ENCODE results near the gene STARD3. TPM values are rescaled to one million over a fixed set of nuclear protein-coding genes. Genes with fewer than 3 reads are reported as not detected.
"Not testable (repeated sequence)": the region's sequence is repeated elsewhere in the genome, so short reads cannot be mapped to it uniquely, and the experiment has no call there.

The STARD3 gene
- polyA plus RNA-seq (2014; cell fraction: cytosol; rRNA removed), result 43.9 and 56.0 TPM in 2 replicates
- polyA plus RNA-seq (2014; cell fraction: nucleus; rRNA removed), result 112 and 125 TPM in 2 replicates

DNA sequence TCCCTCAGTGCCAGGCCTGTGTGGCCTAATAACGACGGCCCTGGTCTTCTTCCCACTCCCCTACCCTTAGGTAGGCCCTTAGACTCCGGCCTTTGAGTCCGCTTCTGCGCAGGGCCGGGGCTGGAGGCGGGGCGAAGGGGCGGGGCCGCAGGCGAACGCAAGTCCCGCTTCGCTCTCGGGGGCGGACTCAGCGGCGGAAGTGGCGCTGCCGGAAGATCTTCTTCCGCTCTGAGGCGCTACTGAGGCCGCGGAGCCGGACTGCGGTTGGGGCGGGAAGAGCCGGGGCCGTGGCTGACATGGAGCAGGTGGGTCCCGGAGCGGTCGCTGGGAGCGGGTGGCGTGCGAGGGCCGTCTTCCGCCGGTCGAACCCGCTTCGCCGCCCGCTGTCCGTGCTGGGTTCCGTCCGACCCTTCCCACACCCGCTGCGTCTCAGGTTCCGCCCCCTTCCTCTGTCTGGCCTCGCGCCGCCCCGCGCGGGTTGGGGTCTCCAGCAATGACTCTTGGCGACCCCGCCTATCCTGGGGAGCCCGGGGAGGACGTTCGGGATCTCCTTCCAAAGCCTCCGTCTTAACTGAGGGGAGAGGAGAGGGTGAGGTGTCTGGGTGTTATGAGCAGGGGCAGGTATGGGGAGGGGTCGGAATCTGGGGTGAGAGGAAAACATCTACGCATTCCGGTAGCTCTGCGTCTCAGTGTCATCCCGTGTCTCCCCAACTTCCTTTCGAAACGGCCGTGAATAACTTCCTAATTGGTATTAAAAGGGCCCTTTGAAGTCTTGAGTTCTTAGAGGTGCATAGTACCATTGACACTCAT lies at the start of gene STARD3:
Gene STARD3 (plus strand): TSS at position 218 of the 810 bp plus-strand sequence. CDS start 16,388 bp downstream, outside the sequence.
- peak; percentile 86 for DNase-seq (ENCODE audit: low spot score)

DNA sequence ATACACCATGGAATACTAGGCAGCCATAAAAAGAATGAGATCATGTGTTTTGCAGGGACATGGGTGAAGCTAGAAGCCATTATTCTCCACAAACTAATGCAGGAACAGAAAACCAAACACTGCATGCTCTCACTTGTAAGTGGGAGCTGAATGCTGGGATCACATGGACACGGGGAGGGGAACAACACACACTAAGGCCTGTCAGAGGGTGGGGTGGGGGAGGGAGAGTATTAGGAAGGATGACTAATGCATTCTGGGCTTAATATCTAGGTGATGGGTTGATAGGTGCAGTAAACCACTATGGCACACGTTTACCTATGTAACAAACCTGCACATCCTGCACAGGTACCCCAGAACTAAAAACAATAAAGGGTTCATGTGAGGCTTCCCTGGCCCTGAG lies 46.8 kb upstream of the STARD3 start:
- DNase-seq (ENCODE audit: low spot score), result not testable (repeated sequence)

DNA sequence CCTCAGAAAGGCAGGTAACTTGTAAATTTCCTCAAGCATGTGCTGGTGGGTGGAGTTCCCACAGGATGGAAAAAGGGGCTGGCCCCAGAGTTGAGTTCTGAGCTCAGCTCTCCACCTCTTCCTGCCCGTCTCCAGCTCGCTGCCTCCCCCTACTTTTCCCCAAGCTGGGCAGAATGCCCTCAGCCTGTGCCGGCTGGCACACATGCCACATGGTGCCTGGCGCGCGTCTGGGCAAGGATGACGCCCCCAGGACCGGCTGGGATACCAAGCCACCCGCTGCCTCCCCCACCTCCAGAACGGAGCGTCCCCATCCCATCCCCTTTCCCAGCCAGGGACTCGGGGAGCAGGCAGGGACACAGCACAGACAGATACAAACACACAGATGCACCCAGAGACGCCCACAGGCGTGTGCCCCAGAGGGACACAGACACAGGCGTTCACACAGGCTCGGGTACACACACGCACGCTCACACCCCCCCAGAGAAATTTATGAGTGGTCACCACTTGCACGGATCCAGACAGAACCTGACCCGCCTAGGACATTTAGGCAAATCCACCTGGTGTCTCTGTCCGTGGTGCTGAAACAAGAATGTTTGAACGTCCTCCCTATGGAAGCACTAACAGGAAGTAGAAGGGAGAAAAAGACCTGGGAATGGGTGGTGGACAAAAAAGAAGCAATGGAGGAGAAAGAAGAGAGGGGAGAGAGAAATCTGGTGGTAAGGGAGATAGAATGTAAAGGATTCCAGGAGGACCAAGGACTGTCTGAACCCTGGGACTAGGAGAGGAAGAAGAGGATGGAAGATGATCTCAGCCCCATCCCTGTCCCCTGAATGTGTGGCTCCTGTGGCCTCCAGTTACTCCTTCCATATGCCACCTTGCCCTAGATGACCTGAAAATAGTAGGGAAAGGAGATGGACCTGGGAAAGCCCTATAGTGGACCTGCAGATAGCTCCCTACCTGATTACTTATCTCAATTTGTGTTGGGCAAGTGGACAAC lies 44.7 kb upstream of the STARD3 start:
- DNase-seq (ENCODE audit: low spot score), result no peak

DNA sequence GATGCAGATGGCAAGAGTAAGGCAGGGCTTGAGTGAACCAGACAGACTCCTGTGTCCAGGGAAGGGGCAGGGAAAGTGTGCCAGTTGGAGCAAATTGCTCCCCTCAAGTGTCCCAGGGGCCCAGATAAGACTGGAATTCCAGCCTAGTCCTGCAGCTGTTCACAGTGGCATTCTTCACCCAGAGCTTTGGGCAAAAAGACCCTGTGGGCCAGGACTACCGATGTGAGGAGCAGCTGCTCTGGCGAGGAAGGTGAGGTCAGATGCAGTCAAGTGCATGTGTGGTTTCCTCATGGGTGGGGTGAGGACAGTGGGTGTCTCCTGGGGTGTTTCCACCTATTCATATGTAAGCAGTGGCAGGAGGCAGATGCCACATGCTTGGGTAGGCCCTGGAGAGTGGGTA lies 43.6 kb upstream of the STARD3 start:
- no peak for DNase-seq (ENCODE audit: low spot score)

DNA sequence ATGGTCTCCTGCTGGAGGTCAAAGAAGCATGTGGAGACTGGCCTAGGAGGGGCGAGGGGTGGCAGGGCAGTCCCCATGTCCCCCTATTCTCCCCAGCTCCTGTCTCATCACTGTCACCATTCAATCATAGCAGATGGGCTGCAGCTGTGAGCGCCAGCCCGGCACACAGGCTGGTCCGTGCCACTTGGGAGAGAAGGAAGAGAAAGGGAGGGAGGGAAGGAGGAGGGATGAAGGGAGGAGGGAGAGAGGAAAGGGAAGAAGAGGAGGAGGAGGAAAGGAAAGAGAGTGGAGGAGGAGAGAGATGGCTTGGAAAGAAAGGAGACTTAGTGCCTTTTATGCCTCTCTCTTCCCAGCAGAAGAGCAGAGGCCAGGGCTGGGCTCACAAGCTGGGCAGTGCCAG lies 41.6 kb upstream of the STARD3 start:
- no peak for DNase-seq (ENCODE audit: low spot score)

DNA sequence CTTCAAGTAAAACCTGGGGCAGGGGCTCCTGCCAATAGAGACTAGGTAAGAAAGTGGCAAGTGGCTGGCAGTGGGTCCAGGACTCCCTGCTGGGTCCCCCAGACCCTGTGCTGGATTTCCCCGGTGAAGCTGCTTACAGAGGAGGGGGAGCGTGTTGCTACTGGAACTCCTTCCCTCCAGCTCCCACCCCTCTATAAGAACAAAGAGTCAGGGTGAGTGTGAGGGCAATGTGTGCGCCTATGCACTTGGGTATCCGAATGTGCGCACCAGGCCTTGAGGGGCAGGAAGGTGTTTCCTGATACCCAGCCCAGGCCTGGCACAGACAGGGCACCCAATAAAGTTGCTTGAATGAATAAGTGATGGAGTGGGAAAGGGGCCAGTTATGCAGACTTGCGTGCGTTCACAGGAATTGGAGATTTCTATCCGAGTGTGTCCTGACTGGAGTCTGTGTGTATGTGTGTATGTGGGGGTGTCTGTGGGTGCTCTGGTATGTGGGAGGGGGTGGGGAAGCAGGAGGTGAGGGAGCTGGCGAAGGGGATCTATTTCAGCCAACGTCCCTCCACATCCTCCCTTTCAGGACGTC lies 40.9 kb upstream of the STARD3 start:
- no peak for DNase-seq (ENCODE audit: low spot score)

DNA sequence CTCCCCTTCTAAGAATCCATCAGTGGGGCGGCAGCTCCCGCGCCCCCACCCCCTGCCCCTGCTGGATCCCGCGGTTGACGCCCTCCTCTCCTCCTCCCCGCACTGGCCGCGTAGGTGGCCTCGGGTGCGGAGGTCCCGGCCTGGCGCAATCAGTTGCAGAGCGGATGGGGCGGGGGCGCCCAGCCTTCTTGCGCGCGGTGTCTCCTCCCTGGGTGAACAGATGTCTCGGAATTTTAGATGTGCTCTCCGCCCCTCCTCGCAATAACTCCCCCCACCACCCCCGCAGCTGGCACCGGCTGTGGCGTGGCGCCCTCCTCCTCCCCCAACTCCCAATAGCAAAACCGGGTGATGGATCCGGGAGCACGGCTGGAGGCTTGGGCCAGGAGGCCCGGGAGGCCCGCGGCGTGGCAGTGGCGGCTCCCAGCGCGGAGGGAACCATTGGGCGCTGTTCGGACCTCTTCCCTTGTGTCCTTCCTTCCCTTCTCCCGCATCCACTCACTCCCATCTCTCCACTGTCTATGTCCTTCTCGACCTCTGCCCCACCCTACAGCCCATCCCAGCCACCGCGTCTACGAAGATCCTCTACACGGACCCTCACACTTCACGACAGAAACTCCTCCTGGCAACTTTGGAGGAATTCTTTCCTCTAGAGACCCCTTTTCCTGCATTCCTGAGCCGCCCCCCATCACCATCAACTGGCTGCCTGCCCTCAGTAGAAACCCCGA lies 40.2 kb upstream of the STARD3 start:
- DNase-seq (ENCODE audit: low spot score), result no peak

DNA sequence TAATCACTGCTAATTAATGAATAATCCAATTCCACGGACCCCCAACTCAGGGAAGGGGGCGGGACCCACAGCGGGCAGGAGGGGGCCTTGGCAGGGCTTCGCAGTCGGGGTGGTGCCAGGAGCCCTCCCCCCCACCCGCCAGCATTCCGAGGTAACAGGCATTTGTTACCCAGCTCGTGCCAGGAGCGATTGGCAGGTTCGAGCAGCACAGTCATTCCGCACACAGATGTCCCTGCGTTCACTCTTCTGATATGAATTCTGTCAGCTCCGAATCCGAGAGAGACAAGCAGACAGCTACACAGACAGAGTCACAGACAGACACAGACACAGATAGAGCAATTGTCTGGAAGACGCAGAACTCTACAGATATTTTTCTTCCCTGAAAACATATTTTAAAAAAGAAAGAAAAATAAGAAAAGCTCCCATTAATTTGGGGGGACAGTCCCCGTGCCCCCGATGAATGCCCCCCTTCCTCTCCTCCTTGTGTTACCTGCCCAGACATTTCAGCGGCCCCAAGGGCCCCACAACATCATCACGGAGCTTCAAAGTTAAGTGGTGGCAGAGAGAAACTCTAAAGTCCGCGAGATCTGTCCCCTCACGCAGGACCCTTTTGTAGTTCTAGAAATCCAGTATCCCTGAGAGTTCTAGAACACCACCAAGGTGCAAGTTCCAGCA lies 39.4 kb upstream of the STARD3 start:
- no peak for DNase-seq (ENCODE audit: low spot score)

DNA sequence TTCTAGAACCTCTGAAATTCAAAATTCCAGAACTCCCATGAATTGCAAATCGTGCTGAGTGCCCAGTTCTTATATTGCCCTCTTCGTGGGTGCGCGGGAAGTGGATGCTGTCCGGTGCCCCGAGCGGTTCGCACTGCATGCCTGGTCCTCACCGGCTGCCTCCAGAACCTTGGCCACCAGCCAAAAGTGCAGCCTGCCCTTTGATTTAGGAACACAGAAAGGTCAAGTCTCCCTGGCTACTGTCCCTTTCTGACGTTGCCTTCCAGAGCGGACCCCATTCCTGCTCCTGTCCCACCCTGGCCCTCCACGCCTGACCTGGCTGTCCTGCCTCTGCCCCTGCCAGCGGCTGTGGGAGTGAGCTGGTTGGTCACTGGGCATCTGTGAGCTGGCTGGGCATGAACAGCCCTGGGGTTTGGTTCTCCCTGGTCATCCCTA lies 38.9 kb upstream of the STARD3 start:
- no peak for DNase-seq (ENCODE audit: low spot score)

DNA sequence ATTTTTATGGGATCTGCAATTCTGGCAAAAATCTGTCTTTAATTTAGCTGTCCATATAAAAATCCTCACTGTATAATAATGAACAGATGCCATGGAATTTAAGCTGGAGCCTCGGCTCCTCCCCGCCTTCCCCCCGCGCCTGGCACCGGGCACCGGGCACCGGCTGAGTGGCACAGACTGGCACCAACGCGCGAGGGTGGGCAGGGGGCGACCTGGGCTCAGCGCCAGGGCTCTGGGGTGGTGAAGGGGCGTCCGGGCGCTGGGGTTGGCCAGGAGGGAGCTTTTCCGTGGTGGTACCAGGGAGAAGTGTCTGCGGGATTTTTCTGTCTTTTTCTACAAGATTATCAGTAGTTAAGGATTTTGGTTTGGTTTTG lies 38.3 kb upstream of the STARD3 start:
- no peak for DNase-seq (ENCODE audit: low spot score)

DNA sequence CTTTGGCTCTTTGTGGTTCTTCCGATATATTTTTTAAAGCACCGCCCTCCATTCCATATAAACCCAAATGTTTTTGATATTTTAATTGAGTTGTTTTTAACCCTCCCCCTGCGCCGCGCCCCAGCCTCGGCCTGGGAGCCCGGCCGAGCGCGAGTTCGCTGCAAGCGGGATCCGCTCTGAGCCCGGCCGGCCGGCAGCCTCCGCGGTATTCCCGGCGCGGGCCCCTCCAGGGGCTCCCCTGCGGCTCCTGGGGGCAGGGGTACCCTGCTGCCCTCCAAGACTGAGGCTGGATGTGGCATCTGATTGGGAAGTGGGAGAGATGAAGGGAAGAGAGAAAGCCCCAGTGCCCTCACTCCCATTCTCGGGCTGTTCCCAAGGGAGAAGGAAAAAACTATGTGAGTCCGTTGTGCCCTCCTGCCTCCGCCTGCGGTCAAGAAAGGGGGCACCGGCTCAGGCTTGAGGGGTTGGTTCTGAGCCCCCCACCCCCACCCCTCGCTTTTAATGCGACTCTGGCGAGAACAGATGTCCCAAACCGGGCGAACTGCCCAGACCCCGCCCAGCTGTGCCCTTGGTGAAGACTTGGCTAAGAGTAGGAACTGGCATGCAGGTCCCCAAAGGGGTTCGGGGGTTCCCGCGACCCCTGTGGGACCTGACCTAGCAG lies 37.8 kb upstream of the STARD3 start:
- no peak for DNase-seq (ENCODE audit: low spot score)

DNA sequence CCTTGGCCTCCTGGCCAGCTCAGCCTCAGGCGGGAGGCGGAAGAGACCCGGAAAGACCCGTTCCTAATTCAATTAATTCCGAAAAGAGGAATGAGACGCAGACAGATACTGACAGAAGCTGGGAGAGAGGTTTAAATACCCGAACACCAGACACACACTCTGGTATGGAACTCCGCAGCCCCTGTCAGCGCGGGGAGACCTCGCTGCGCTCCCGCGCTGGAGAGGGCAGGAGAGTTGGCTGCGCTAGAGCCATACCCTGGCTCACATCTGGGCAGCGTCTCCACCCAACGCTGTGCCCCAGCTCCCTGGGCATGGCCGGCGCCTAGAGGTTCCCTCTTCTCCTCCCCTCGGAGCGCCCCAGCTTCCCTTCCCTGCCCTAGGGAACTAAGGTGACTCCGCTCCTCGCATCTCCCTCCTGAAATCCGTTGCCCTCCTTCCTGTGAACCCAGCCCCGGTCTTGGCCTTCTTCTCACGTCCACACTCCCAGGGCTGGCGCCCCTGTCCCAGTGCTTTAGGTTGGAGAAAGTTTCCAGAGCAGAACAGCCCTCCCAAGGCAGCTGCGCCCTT lies 37.2 kb upstream of the STARD3 start:
- no peak for DNase-seq (ENCODE audit: low spot score)

DNA sequence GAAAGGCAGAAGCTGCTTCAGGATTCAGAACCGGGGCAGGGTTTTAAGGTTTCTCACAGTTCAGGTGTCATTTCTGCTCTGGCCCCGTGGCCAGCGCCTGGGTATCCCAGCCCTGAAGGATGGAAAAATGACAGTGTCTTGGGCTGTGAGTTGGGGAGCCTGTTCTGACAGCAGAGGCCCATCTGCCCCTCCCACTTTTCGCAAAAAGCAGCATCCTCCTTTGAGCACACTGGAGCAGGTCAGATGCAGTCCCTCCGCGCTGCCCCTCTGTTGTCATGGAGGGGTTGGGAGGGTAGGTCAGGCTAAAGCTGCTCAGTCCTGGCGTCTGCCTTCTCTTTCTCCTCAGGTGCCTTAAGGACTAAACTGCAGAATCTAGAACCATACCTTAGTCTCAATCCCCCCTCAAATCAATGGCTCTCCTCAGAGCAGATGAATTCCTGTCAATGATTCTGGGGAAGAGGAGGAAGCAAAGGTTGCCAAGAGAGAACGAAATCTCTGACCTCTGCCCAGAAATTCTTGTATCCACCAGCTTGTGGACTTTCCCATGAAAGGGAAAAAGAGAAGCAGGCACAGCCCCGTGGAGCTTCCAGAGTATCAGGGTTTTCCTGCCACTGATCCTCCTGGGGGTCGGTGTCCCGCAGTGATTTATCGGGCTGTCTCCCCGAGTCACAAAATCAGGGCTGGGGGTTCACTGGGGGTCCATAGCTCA lies 36.5 kb upstream of the STARD3 start:
- DNase-seq (ENCODE audit: low spot score), result no peak

DNA sequence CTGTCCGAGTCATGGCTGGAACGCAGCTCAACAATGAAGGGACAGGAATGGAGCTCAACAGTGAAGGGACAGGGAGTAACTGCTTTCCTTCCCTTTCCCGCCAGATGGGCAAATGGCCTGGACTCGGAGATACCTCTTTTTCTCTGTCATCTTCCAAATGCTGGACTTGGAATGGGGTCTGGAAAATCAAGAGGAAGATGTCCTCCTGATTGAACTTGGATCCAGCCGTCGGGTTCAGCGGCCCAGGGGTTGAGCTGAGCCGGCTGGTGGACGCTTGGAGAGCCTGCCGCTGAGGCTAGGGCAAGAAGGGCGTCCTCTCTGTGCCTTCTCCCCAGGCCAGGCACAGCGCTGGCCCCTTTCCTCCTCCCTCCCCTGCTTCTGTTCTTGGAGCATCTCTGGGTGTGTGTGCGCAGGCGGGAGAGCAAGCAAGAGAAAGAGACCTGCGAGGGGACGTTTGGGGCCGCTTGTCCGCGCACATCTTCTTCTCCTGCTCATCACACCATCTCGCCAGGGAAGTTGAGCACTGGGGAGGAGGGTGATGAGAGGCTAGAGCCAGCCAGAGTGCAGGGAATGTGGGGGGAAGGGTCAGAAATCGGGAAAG lies 35.8 kb upstream of the STARD3 start:
- no peak for DNase-seq (ENCODE audit: low spot score)

DNA sequence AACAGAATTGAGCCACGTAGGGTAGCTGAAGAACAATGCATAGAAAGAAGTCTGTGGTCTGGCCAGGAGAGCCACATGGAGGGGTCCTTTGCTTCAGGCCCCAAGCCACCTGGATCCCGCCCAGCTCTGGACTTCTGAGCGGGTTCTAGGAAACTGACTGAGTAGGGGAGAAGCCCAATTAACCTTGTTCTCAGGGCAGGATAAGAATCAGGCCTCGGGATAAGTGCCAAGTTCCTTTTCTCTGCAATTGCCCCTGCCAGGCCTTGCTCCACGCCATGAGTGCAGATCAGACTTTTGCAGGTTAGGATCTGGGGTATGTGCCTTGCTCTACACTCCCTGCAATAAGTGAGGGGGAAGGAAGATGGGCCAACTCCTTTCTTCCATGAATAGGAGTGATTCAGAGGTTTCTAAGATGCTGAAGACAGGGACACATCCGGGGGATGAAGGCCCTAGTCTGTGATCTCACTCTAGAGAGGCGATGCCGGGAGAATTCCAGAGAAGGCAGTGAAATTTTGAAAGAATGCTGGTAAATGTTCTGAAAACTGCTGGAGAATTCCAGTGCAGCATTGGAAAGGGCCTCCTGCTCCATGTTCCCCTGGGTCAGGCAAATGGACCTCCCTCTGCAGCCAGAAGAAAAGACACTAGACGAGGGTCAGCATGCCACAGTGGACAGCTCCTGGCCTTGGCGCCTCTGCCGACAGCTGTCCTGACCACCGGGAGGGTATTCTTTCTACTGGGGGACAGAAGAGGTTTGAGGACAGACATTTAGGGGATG lies 35.0 kb upstream of the STARD3 start:
- no peak for DNase-seq (ENCODE audit: low spot score)

DNA sequence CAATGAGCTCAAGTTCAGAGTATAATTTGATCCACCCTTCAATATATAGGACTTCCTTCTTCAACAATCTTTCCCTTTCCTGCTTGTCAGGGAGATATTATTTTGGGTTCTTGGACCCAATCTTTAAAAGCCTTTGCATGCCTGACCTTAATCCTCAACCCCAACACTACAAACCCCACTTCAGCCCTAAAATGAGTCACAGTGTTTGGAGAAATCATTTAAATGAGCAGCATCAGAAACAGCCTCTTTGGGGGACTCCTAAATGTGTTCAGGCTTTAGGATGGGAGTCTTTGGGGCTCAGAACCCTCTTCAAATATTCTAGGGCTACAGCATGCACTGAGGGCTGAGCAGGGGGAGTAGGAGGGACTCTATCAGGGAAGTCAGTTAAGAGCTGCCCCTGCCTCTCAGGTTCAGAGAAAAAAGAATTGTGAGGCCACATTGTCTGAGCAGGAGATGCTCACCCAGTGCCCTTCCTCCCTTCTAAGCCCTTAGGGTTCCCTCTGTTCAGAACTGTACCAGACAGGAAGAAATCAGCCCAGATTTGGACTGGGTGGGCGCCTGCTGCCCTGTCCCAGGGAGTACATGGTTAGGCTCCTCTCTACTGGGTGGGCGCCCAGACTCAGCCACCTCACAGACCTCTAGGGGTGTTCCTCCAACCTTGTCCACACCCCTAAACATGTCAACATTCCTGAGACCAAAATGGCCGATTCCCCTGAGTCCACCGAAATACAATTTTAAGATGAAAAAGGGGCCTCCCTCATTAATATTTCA lies 34.2 kb upstream of the STARD3 start:
- DNase-seq (ENCODE audit: low spot score), result no peak
